HG03354 (cell line): ENCODE results near the gene AK8.

Experiments
- ATAC-seq: cut with Tn5 transposase; IDR thresholded peaks from one replicate; pipeline ENCODE4 v1.9.1; 2021; ENCODE audit warnings: mild to moderate bottlenecking; ENCODE audit not compliant: unreplicated experiment, poor library complexity, severe bottlenecking

Gene AK8

GRCh38 chr9:132804576-132805295 is 73.3 kb downstream of the AK8 start:
- no peak for ATAC-seq

GRCh38 chr9:132802121-132802795 is 75.8 kb downstream of the AK8 start:
- no peak for ATAC-seq

- ATAC-seq, result no peak
Measured at GRCh38 chr9:132801659-132802058, 76.4 kb downstream of the AK8 start.

GRCh38 chr9:132800038-132800648 is 77.9 kb downstream of the AK8 start:
- no peak for ATAC-seq

- ATAC-seq, result no peak
Measured at GRCh38 chr9:132798817-132799790, 79.0 kb downstream of the AK8 start.

GRCh38 chr9:132797861-132798659 is 80.0 kb downstream of the AK8 start:
- ATAC-seq, result no peak

- ATAC-seq, result no peak
Measured at GRCh38 chr9:132795511-132796303, 82.4 kb downstream of the AK8 start.

- no peak for ATAC-seq
Measured at GRCh38 chr9:132794730-132795380, 83.2 kb downstream of the AK8 start.

- no peak for ATAC-seq
Measured at GRCh38 chr9:132793606-132794580, 84.2 kb downstream of the AK8 start.

- ATAC-seq, result no peak
Measured at GRCh38 chr9:132792547-132792946, 85.5 kb downstream of the AK8 start.

- ATAC-seq, result no peak
Measured at GRCh38 chr9:132791699-132792240, 86.3 kb downstream of the AK8 start.

GRCh38 chr9:132789719-132790118 is 88.4 kb downstream of the AK8 start:
- ATAC-seq, result no peak

GRCh38 chr9:132788378-132788777 is 89.7 kb downstream of the AK8 start:
- ATAC-seq, result no peak

- ATAC-seq, result no peak
Measured at GRCh38 chr9:132787748-132788159, 90.3 kb downstream of the AK8 start.

GRCh38 chr9:132784286-132784830 is 93.7 kb downstream of the AK8 start:
- no peak for ATAC-seq

- no peak for ATAC-seq
Measured at GRCh38 chr9:132783006-132783405, 95.1 kb downstream of the AK8 start.
